Gastrocnemius medialis (tissue), 4 donors: ENCODE data around the gene SHC2.

Experiments used
- POLR2A ChIP-seq, 2 donors: fragments of 450-650 bp; IDR thresholded peaks; one replicate each; pipeline ENCODE4 v1.6.1; 2017; ENCODE audit warnings: antibody characterized with exemption in 2 of 2, mild to moderate bottlenecking in 2 of 2, moderate library complexity in 2 of 2
- TF ChIP-seq, protein P1 (sequence below), 5 experiments: fragments of 450-650 bp in 3 of 5; fragments of 200-600 bp in 2 of 5; sonication (generic) in 2 of 5; IDR thresholded peaks in 4 of 5; conservative IDR thresholded peaks in 1 of 5; 1 replicate in 4 of 5; 2 replicates in 1 of 5; pipeline ENCODE4 v1.5.1; 2016 to 2019; ENCODE audit warnings: antibody characterized with exemption in 5 of 5, mild to moderate bottlenecking in 3 of 5, moderate library complexity in 3 of 5

- TF ChIP-seq, protein P1, sequence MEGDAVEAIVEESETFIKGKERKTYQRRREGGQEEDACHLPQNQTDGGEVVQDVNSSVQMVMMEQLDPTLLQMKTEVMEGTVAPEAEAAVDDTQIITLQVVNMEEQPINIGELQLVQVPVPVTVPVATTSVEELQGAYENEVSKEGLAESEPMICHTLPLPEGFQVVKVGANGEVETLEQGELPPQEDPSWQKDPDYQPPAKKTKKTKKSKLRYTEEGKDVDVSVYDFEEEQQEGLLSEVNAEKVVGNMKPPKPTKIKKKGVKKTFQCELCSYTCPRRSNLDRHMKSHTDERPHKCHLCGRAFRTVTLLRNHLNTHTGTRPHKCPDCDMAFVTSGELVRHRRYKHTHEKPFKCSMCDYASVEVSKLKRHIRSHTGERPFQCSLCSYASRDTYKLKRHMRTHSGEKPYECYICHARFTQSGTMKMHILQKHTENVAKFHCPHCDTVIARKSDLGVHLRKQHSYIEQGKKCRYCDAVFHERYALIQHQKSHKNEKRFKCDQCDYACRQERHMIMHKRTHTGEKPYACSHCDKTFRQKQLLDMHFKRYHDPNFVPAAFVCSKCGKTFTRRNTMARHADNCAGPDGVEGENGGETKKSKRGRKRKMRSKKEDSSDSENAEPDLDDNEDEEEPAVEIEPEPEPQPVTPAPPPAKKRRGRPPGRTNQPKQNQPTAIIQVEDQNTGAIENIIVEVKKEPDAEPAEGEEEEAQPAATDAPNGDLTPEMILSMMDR (IDR thresholded peaks at IDR 0.05 in 4 of 5, conservative IDR thresholded peaks at IDR 0.05 in 1 of 5): no peak
- no peak for TF ChIP-seq POLR2A (IDR thresholded peaks at IDR 0.05)
Observed at GRCh38 chr19:493391-494170, 32.7 kb upstream of the SHC2 start.
